ENCODE results near the gene KRTAP20-4. TPM values are rescaled to one million over a fixed set of nuclear protein-coding genes. Genes with fewer than 3 reads are reported as not detected.

Gene KRTAP20-4
- total RNA-seq = not detected in 2 replicates

GRCh38 chr21:30620522-30620921, at the start of gene KRTAP20-4:
KRTAP20-4 (plus strand) TSS chr21:30620627.

DNA sequence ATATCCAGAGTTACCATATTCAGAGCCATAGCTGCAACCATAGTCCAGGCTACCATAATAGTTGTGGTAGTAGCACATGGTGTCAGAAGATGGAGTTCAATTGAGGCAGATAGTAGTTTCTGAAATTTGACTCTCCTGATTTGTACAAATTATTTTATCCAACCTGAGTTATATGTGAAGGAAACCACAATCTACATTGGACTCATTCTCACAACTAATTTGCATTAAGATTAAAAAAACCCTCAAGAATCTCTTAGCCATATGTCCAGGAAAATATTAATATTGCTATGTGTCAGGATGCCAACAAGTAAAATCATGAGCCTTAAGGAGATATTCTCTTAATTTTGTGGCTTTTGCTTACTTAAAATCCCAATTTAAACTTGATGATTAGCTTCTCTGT, 30.1 kb upstream of the KRTAP20-4 start, which contains the start of gene KRTAP22-2:
TSS of gene KRTAP22-2 (minus strand) at position 101 of the 400 bp plus-strand sequence.

GRCh38 chr21:30592140-30592539, 28.3 kb upstream of the KRTAP20-4 start, which contains the start of gene KRTAP6-3:
KRTAP6-3 (plus strand) TSS chr21:30592440; CDS start chr21:30592446, 6 bp downstream.

DNA sequence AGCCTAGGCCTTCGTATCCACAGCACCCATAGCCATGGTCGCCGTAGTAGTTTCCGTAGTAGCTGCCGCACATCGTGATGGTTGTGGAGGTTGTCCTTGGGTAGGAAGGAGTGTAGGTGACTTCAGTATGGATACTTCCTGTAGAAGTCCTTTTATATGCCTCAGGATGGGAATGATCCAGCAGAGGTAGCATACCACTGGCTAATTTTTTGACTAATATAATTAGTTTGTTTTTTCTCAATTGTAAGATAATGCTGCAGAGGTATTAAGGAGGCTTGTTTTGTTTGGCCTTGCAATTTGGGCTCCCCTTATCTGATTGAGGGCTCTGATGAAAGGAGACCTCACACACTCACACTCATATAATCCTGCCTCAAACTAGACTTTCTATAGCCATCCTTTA, 21.6 kb upstream of the KRTAP20-4 start, which contains the start of gene KRTAP6-2:
TSS of gene KRTAP6-2 (minus strand) at position 101 of the 400 bp plus-strand sequence. CDS start at position 73, 28 bp downstream.

GRCh38 chr21:30600787-30601186, 19.6 kb upstream of the KRTAP20-4 start, which contains the start of gene KRTAP22-1:
KRTAP22-1 (plus strand) TSS chr21:30601087.

GRCh38 chr21:30613836-30614235, 6.6 kb upstream of the KRTAP20-4 start, which contains the start of gene KRTAP6-1:
KRTAP6-1 (minus strand) TSS chr21:30613930; CDS start chr21:30613904, 26 bp downstream.

DNA sequence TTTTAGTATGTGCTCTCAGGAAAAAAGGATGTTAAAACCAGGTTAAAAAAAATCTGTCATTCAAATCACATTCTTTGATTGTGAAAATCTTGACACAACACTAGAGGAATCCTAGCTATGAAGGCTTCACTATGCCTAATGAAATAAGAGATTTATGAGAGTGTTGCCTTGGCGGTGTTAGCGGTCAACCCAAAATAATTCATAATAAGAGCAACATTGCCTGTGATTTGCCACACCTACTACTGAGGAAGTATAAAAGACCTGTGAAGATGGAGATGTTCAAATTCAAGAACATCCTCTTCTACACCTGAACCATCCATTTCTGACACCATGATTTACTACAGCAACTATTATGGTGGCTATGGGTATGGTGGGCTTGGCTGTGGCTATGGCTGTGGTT, 4.3 kb upstream of the KRTAP20-4 start, which contains the start of gene KRTAP20-1:
TSS of gene KRTAP20-1 (plus strand) at position 301 of the 400 bp plus-strand sequence. CDS start at position 331, 30 bp downstream.

GRCh38 chr21:30634906-30635305, 14.5 kb downstream of the KRTAP20-4 start, which contains the start of gene KRTAP20-2:
KRTAP20-2 (plus strand) TSS chr21:30635206; CDS start chr21:30635264, 58 bp downstream.

DNA sequence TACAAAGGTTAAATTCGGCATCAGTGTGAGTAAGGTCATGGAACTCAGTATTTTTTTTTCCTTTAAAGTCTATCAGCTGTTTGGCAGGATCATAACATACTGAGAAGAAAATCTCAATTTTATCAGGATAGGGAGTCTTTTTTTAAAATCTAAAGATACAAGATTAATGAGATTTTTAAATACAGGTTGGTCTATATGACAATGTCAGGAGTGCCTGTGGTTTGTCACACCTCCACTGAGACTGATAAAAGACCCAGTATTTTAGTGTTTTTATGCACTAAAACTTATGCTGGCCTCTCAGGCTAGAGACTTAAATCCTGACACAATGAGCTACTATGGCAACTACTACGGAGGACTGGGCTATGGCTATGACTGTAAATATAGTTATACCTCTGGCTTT, 22.1 kb downstream of the KRTAP20-4 start, which contains the start of gene KRTAP20-3:
TSS of gene KRTAP20-3 (plus strand) at position 301 of the 400 bp plus-strand sequence.

Other genes with a start within 250 kb of the KRTAP20-4 start
- gene KRTAP13-2, start 248.4 kb upstream of the KRTAP20-4 start, total RNA-seq = not detected in 2 replicates
- gene KRTAP13-1, start 224.6 kb upstream of the KRTAP20-4 start, total RNA-seq = not detected in 2 replicates
- gene KRTAP13-3, start 194.7 kb upstream of the KRTAP20-4 start, total RNA-seq = not detected in 2 replicates
- not detected in 2 replicates for gene KRTAP13-4, start 190.4 kb upstream of the KRTAP20-4 start, total RNA-seq
- gene KRTAP15-1, start 180.4 kb upstream of the KRTAP20-4 start, total RNA-seq = not detected in 2 replicates
- gene KRTAP19-1, start 140.3 kb upstream of the KRTAP20-4 start, total RNA-seq = not detected in 2 replicates
- not detected in 2 replicates for gene KRTAP19-2, start 133.2 kb upstream of the KRTAP20-4 start, total RNA-seq
- gene KRTAP19-3, start 128.6 kb upstream of the KRTAP20-4 start, total RNA-seq = not detected in 2 replicates
- gene KRTAP19-4, start 123.5 kb upstream of the KRTAP20-4 start, total RNA-seq = not detected in 2 replicates
- not detected in 2 replicates for gene KRTAP19-5, start 118.5 kb upstream of the KRTAP20-4 start, total RNA-seq
- gene KRTAP19-6, start 78.8 kb upstream of the KRTAP20-4 start, total RNA-seq = not detected in 2 replicates
- gene KRTAP19-7, start 59.3 kb upstream of the KRTAP20-4 start, total RNA-seq = not detected in 2 replicates
- not detected in 2 replicates for gene KRTAP22-2, start 30.2 kb upstream of the KRTAP20-4 start, total RNA-seq
- not detected in 2 replicates for gene KRTAP6-3, start 28.2 kb upstream of the KRTAP20-4 start, total RNA-seq
- not detected in 2 replicates for gene KRTAP6-2, start 21.7 kb upstream of the KRTAP20-4 start, total RNA-seq
- gene KRTAP22-1, start 19.5 kb upstream of the KRTAP20-4 start, total RNA-seq = not detected in 2 replicates
- gene KRTAP6-1, start 6.7 kb upstream of the KRTAP20-4 start, total RNA-seq = not detected in 2 replicates
- not detected in 2 replicates for gene KRTAP20-1, start 4.2 kb upstream of the KRTAP20-4 start, total RNA-seq
- gene KRTAP20-2, start 14.6 kb downstream of the KRTAP20-4 start, total RNA-seq = not detected in 2 replicates
- not detected in 2 replicates for gene KRTAP20-3, start 22.2 kb downstream of the KRTAP20-4 start, total RNA-seq
- not detected in 2 replicates for gene KRTAP21-3, start 98.2 kb downstream of the KRTAP20-4 start, total RNA-seq
- gene KRTAP21-2, start 126.6 kb downstream of the KRTAP20-4 start, total RNA-seq = not detected in 2 replicates
- gene KRTAP21-1, start 134.8 kb downstream of the KRTAP20-4 start, total RNA-seq = not detected in 2 replicates
- not detected in 2 replicates for gene KRTAP8-1, start 192.6 kb downstream of the KRTAP20-4 start, total RNA-seq
- gene KRTAP7-1, start 209.1 kb downstream of the KRTAP20-4 start, total RNA-seq = not detected in 2 replicates